HepG2 (cell line): ENCODE measurements around the gene CLEC16A. TPM values are rescaled to one million over a fixed set of nuclear protein-coding genes. Genes with fewer than 3 reads are reported as not detected.

Source experiments
- MBNL3 ChIP-seq: fragments of 250-450 bp; sonication (Bioruptor Pico); conservative IDR thresholded peaks from 2 replicates; pipeline ENCODE4 v1.8.0; 2022; ENCODE audit warnings: mild to moderate bottlenecking, inconsistent platforms
- STAT5B ChIP-seq: sonication (generic); formaldehyde crosslinking; IDR thresholded peaks from 2 replicates; pipeline ENCODE4 v1.4.0; 2020; ENCODE audit warnings: missing genetic modification reagents
- TAF15 ChIP-seq: fragments of 200-400 bp; formaldehyde crosslinking; IDR thresholded peaks from one replicate; pipeline ENCODE4 v1.6.1; 2018; ENCODE audit warnings: mild to moderate bottlenecking, low read depth, low read length; ENCODE audit not compliant: poor library complexity, severe bottlenecking
- ZNF768 ChIP-seq: sonication (generic); formaldehyde crosslinking; IDR thresholded peaks from 2 replicates; pipeline ENCODE4 v1.4.0; 2020; ENCODE audit warnings: missing genetic modification reagents
- polyA plus RNA-seq, 8 experiments: library from polyadenylated mRNA; depleted of rRNA in 3 of 8; stranded (reverse) in 7 of 8; unstranded in 1 of 8; fragments of >200 nt; fragmentation: Illumina TruSeq in 4 of 8; extraction: Trizol in 4 of 8; gene quantifications; 2 replicates each; pipeline versions ENCODE4 v1.2.1 to v1.2.3, GENCODE V29; 2011 to 2016; ENCODE audit warnings: low read depth in 4 of 8, missing spikeins in 1 of 8, mixed read lengths in 1 of 8; ENCODE audit not compliant: insufficient read depth in 1 of 8
- total RNA-seq, 5 experiments: library from RNA; depleted of rRNA; stranded (reverse); fragments of >200 nt; fragmentation: Illumina TruSeq; extraction: Trizol; gene quantifications; 2 replicates each; pipeline ENCODE4 v1.2.3, GENCODE V29; 2016; ENCODE audit warnings: low read depth in 1 of 5
- TF ChIP-seq, protein P1 (sequence below): sonication (generic); formaldehyde crosslinking; IDR thresholded peaks from 2 replicates; pipeline ENCODE4 v1.4.0; 2020; ENCODE audit warnings: mild to moderate bottlenecking, missing genetic modification reagents
- TF ChIP-seq, protein P2 (sequence below): sonication (generic); formaldehyde crosslinking; IDR thresholded peaks from 2 replicates; pipeline ENCODE4 v1.5.1; 2020; ENCODE audit warnings: missing genetic modification reagents, mild to moderate bottlenecking, borderline replicate concordance
- TF ChIP-seq, protein P3 (sequence below): sonication (generic); formaldehyde crosslinking; IDR thresholded peaks from 2 replicates; pipeline ENCODE4 v1.5.1; 2020; ENCODE audit warnings: mild to moderate bottlenecking, missing genetic modification reagents, moderate library complexity
- TF ChIP-seq, protein P4 (sequence below): sonication (generic); formaldehyde crosslinking; IDR thresholded peaks from 2 replicates; pipeline ENCODE4 v1.5.0; 2020; ENCODE audit warnings: mild to moderate bottlenecking, missing genetic modification reagents, borderline replicate concordance

CLEC16A gene
- total and polyA plus RNA-seq, 2 of the 13 experiments (the other 11 are each of a cell fraction or from before 2014, with no cell fraction given) = 8.5 to 10.3 TPM

DNA sequence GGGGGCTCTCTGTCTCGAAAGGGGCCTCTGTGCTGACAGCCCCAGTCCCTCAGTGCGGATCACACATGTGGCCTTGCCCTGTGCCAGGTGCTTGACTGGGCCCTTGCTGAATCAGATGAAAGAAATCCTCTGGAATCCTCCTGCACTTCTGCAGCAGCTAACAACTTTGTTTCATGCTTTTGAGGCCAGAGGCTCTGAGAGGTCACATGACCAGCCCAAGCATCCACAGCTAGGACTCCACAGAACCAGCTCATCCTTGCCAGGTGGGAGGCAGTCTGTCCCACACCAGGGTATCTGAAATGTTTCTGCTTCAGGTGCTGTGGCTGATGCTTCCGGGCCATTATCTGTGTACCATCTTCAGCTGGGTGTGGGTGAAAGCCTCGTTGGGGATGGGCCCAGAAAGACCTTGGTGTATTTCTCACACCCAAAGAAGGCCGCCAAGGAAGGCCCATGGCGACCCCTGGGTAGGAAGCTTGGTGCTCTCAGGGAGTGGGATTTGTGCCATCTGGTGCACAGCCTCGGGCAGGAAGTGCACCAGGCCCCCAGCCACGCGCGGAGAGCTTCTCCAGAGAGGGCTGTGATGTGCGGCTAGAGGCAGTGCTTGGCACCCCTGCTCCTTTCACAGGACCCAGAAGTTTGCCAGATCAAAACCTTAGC lies 143.8 kb downstream of the CLEC16A start (continued):
- TF ChIP-seq, protein P1, sequence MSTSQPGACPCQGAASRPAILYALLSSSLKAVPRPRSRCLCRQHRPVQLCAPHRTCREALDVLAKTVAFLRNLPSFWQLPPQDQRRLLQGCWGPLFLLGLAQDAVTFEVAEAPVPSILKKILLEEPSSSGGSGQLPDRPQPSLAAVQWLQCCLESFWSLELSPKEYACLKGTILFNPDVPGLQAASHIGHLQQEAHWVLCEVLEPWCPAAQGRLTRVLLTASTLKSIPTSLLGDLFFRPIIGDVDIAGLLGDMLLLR (CRISPR knock-in tag) = no peak
- TF ChIP-seq ZNF768 (CRISPR knock-in tag) = no peak
- TF ChIP-seq TAF15 = no peak
- TF ChIP-seq STAT5B = no peak
- TF ChIP-seq, protein P2, sequence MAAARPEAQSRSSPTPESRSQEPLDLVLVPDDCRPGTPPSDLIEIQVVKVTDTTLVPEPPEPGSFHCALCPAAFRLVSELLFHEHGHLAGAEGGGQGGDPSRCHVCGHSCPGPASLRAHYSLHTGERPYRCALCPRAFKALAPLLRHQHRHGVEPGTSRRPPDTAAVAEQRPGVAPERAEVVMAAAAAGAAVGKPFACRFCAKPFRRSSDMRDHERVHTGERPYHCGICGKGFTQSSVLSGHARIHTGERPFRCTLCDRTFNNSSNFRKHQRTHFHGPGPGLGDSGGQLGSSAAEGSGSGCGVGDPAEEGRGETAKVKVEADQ (CRISPR knock-in tag) = no peak
- no peak for TF ChIP-seq MBNL3 (CRISPR knock-in tag)
- TF ChIP-seq, protein P3, sequence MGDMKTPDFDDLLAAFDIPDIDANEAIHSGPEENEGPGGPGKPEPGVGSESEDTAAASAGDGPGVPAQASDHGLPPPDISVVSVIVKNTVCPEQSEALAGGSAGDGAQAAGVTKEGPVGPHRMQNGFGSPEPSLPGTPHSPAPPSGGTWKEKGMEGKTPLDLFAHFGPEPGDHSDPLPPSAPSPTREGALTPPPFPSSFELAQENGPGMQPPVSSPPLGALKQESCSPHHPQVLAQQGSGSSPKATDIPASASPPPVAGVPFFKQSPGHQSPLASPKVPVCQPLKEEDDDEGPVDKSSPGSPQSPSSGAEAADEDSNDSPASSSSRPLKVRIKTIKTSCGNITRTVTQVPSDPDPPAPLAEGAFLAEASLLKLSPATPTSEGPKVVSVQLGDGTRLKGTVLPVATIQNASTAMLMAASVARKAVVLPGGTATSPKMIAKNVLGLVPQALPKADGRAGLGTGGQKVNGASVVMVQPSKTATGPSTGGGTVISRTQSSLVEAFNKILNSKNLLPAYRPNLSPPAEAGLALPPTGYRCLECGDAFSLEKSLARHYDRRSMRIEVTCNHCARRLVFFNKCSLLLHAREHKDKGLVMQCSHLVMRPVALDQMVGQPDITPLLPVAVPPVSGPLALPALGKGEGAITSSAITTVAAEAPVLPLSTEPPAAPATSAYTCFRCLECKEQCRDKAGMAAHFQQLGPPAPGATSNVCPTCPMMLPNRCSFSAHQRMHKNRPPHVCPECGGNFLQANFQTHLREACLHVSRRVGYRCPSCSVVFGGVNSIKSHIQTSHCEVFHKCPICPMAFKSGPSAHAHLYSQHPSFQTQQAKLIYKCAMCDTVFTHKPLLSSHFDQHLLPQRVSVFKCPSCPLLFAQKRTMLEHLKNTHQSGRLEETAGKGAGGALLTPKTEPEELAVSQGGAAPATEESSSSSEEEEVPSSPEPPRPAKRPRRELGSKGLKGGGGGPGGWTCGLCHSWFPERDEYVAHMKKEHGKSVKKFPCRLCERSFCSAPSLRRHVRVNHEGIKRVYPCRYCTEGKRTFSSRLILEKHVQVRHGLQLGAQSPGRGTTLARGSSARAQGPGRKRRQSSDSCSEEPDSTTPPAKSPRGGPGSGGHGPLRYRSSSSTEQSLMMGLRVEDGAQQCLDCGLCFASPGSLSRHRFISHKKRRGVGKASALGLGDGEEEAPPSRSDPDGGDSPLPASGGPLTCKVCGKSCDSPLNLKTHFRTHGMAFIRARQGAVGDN (CRISPR knock-in tag) = peak; percentile 10; the same call in 1 of the 2 replicates
- TF ChIP-seq, protein P4, sequence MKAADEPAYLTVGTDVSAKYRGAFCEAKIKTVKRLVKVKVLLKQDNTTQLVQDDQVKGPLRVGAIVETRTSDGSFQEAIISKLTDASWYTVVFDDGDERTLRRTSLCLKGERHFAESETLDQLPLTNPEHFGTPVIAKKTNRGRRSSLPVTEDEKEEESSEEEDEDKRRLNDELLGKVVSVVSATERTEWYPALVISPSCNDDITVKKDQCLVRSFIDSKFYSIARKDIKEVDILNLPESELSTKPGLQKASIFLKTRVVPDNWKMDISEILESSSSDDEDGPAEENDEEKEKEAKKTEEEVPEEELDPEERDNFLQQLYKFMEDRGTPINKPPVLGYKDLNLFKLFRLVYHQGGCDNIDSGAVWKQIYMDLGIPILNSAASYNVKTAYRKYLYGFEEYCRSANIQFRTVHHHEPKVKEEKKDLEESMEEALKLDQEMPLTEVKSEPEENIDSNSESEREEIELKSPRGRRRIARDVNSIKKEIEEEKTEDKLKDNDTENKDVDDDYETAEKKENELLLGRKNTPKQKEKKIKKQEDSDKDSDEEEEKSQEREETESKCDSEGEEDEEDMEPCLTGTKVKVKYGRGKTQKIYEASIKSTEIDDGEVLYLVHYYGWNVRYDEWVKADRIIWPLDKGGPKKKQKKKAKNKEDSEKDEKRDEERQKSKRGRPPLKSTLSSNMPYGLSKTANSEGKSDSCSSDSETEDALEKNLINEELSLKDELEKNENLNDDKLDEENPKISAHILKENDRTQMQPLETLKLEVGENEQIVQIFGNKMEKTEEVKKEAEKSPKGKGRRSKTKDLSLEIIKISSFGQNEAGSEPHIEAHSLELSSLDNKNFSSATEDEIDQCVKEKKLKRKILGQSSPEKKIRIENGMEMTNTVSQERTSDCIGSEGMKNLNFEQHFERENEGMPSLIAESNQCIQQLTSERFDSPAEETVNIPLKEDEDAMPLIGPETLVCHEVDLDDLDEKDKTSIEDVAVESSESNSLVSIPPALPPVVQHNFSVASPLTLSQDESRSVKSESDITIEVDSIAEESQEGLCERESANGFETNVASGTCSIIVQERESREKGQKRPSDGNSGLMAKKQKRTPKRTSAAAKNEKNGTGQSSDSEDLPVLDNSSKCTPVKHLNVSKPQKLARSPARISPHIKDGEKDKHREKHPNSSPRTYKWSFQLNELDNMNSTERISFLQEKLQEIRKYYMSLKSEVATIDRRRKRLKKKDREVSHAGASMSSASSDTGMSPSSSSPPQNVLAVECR (CRISPR knock-in tag) = no peak
